H9 (cell line): ENCODE measurements around the gene SLCO3A1. TPM values are rescaled to one million over a fixed set of nuclear protein-coding genes. Genes with fewer than 3 reads are reported as not detected.

Experiments
- DNase-seq: peaks from one replicate; pipeline ENCODE4 v3.0.0-alpha.2; 2017
- H2AFZ ChIP-seq: one replicate; pipeline ENCODE4 v1.6.1; 2013; ENCODE audit warnings: mild to moderate bottlenecking, low read length, control low read depth, moderate library complexity
- H2AK5ac ChIP-seq: 2 replicates; pipeline ENCODE4 v1.6.1; 2013; ENCODE audit warnings: low read length, control low read depth, mixed read lengths; ENCODE audit not compliant: insufficient read length
- H2BK120ac ChIP-seq: one replicate; pipeline ENCODE4 v1.6.1; 2013; ENCODE audit warnings: low read depth, mild to moderate bottlenecking, low read length, control low read depth, inconsistent platforms; ENCODE audit not compliant: poor library complexity, severe bottlenecking
- H2BK12ac ChIP-seq: 2 replicates; pipeline ENCODE4 v1.6.1; 2013; ENCODE audit warnings: low read length, control low read depth, mixed read lengths, low read depth; ENCODE audit not compliant: insufficient read length
- H2BK15ac ChIP-seq: 2 replicates; pipeline ENCODE4 v1.6.1; 2013; ENCODE audit warnings: low read depth, low read length, control low read depth
- H2BK20ac ChIP-seq: one replicate; pipeline ENCODE4 v1.6.1; 2013; ENCODE audit warnings: low read depth, mild to moderate bottlenecking, low read length, control low read depth, inconsistent platforms; ENCODE audit not compliant: poor library complexity, severe bottlenecking
- H2BK5ac ChIP-seq: 2 replicates; pipeline ENCODE4 v1.6.1; 2013; ENCODE audit warnings: low read length, control low read depth, mixed read lengths; ENCODE audit not compliant: insufficient read length
- H3K14ac ChIP-seq: 2 replicates; pipeline ENCODE4 v1.6.1; 2013; ENCODE audit warnings: low read length, control low read depth; ENCODE audit not compliant: insufficient read depth
- H3K18ac ChIP-seq: 2 replicates; pipeline ENCODE4 v1.6.1; 2013; ENCODE audit warnings: low read depth, mild to moderate bottlenecking, mixed read lengths, low read length, control low read depth; ENCODE audit not compliant: insufficient read length
- H3K23ac ChIP-seq: 2 replicates; pipeline ENCODE4 v1.6.1; 2013; ENCODE audit warnings: low read length, control low read depth, mixed read lengths, low read depth; ENCODE audit not compliant: insufficient read length
- H3K23me2 ChIP-seq: 2 replicates; pipeline ENCODE4 v1.6.1; 2013; ENCODE audit warnings: low read depth, mild to moderate bottlenecking, mixed read lengths, low read length, control low read depth; ENCODE audit not compliant: insufficient read length, poor library complexity, severe bottlenecking
- H3K27ac ChIP-seq: 2 replicates; pipeline ENCODE4 v1.5.1; 2013; ENCODE audit warnings: low read length, control low read depth, mixed read lengths, low read depth; ENCODE audit not compliant: insufficient read length
- H3K27me3 ChIP-seq: 2 replicates; pipeline ENCODE4 v1.6.1; 2013; ENCODE audit warnings: low read length, control low read depth, inconsistent platforms; ENCODE audit not compliant: insufficient read depth
- H3K4ac ChIP-seq: 2 replicates; pipeline ENCODE4 v1.6.1; 2013; ENCODE audit warnings: low read depth, mild to moderate bottlenecking, control low read depth, inconsistent platforms, low read length, moderate library complexity
- H3K4me1 ChIP-seq: 2 replicates; pipeline ENCODE4 v1.6.1; 2013; ENCODE audit warnings: low read length, control low read depth, inconsistent platforms; ENCODE audit not compliant: insufficient read depth
- H3K4me2 ChIP-seq: 2 replicates; pipeline ENCODE4 v1.6.1; 2013; ENCODE audit warnings: low read length, control low read depth, mixed read lengths; ENCODE audit not compliant: insufficient read length, insufficient read depth
- H3K56ac ChIP-seq: 2 replicates; pipeline ENCODE4 v1.6.1; 2013; ENCODE audit warnings: low read depth, mild to moderate bottlenecking, mixed read lengths, low read length, control low read depth; ENCODE audit not compliant: insufficient read length
- H3K79me1 ChIP-seq: 2 replicates; pipeline ENCODE4 v1.6.1; 2013; ENCODE audit warnings: low read depth, mild to moderate bottlenecking, moderate library complexity, low read length, control low read depth, inconsistent platforms; ENCODE audit not compliant: insufficient read depth, poor library complexity, severe bottlenecking
- H3K79me2 ChIP-seq: 2 replicates; pipeline ENCODE4 v1.6.1; 2013; ENCODE audit warnings: low read length, control low read depth, inconsistent platforms; ENCODE audit not compliant: insufficient read depth
- H3K9ac ChIP-seq: 2 replicates; pipeline ENCODE4 v1.6.1; 2013; ENCODE audit warnings: low read length, control low read depth, mixed read lengths; ENCODE audit not compliant: insufficient read length; ENCODE audit errors: extremely low read depth
- H3K9me3 ChIP-seq: one replicate; pipeline ENCODE4 v1.6.1; 2013; ENCODE audit warnings: low read depth, low read length, inconsistent platforms; ENCODE audit not compliant: control insufficient read depth
- H3T11ph ChIP-seq: one replicate; pipeline ENCODE4 v1.6.1; 2013; ENCODE audit warnings: mild to moderate bottlenecking, low read length, control low read depth, inconsistent platforms
- H4K20me1 ChIP-seq: one replicate; pipeline ENCODE4 v1.6.1; 2013; ENCODE audit not compliant: control insufficient read depth, insufficient read length, insufficient read depth
- H4K5ac ChIP-seq: 2 replicates; pipeline ENCODE4 v1.6.1; 2013; ENCODE audit warnings: low read depth, mild to moderate bottlenecking, mixed read lengths, low read length, control low read depth; ENCODE audit not compliant: insufficient read length
- H4K8ac ChIP-seq: replicated peaks from 2 replicates; pipeline ENCODE4 v1.6.1; 2013; ENCODE audit warnings: low read length, control low read depth, mixed read lengths, low read depth; ENCODE audit not compliant: insufficient read length
- H4K91ac ChIP-seq: 2 replicates; pipeline ENCODE4 v1.6.1; 2013; ENCODE audit warnings: low read depth, mild to moderate bottlenecking, moderate library complexity, mixed read lengths, low read length, control low read depth; ENCODE audit not compliant: insufficient read length
- H3K27ac Mint-ChIP-seq, 3 experiments: 2 replicates in 2 of 3; 3 replicates in 1 of 3; pipeline ENCODE4 v1.8.0; 2020 to 2021; ENCODE audit warnings: mixed read lengths in 3 of 3, mild to moderate bottlenecking in 1 of 3, moderate library complexity in 1 of 3
- H3K27me3 Mint-ChIP-seq: 2 replicates; pipeline ENCODE4 v1.8.0; 2021; ENCODE audit warnings: low read depth, mild to moderate bottlenecking, moderate library complexity, mixed read lengths
- H3K36me3 Mint-ChIP-seq, 3 experiments: 2 replicates in 2 of 3; 3 replicates in 1 of 3; pipeline ENCODE4 v1.8.0; 2020 to 2021; ENCODE audit warnings: low read depth in 3 of 3, mixed read lengths in 3 of 3; ENCODE audit not compliant: insufficient read depth in 1 of 3
- H3K4me1 Mint-ChIP-seq, 2 experiments: 2 replicates each; pipeline ENCODE4 v1.8.0; 2020; ENCODE audit warnings: mixed read lengths in 2 of 2
- H3K4me3 Mint-ChIP-seq, 2 experiments: 2 replicates in 1 of 2; 3 replicates in 1 of 2; pipeline ENCODE4 v1.8.0; 2020 to 2021; ENCODE audit warnings: mild to moderate bottlenecking in 2 of 2, mixed read lengths in 2 of 2, moderate library complexity in 1 of 2
- H3K9me3 Mint-ChIP-seq, 2 experiments: 2 replicates in 1 of 2; 3 replicates in 1 of 2; pipeline ENCODE4 v1.8.0; 2020; ENCODE audit warnings: mild to moderate bottlenecking in 2 of 2, mixed read lengths in 2 of 2, moderate library complexity in 1 of 2
- CTCF ChIP-seq: fragments of 200-600 bp; sonication (generic); conservative IDR thresholded peaks from 3 replicates; pipeline ENCODE4 v1.8.0; 2021; ENCODE audit warnings: antibody characterized with exemption, mild to moderate bottlenecking
- WGBS: extraction: QIAGEN DNeasy Blood & Tissue Kit; methylation state at CpG from one replicate; pipeline ENCODE4 v1.1.7; 2013; ENCODE audit warnings: missing lambda C conversion rate, low lambda C conversion rate, mixed read lengths; ENCODE audit not compliant: insufficient read length; ENCODE audit errors: extremely low coverage; 5-methylcytosine and 5-hydroxymethylcytosine counted together
- total RNA-seq: library from RNA; stranded (reverse); gene quantifications from 2 replicates; pipeline ENCODE4 v1.2.1, GENCODE V29; 2021

SLCO3A1 gene
- total RNA-seq, 1 experiment from 2014 or later: 9.4 TPM

GRCh38 chr15:91896341-91897055 lies 43.0 kb downstream of the SLCO3A1 start:
- Histone ChIP-seq H2AK5ac (no peak overlapping the region), H2BK15ac (no peak overlapping the region), H3K14ac (no peak overlapping the region), H3K9me3 (no peaks in the 10 kb centered on the region), H2BK20ac (no peak overlapping the region), H4K20me1 (no peaks in the 10 kb centered on the region), H4K5ac (no peak overlapping the region), H2BK5ac (no peak overlapping the region), H4K8ac (no peak overlapping the region), H3K27ac (no peak overlapping the region), H3K4me1 (peaks cover 3% of the 10 kb centered on the region; the same call in 1 of the 2 replicates), H2BK12ac (no peak overlapping the region), H4K91ac (no peak overlapping the region), H2AFZ (no peak overlapping the region), H3K18ac (no peak overlapping the region), H2BK120ac (no peak overlapping the region), H3K23ac (no peak overlapping the region), H3K79me1 (no peaks in the 10 kb centered on the region), H3K56ac (no peak overlapping the region), H3K23me2 (no peaks in the 10 kb centered on the region), H3K27me3 (no peaks in the 10 kb centered on the region), H3T11ph (no peak overlapping the region), H3K4me2 (no peak overlapping the region), H3K9ac (no peak overlapping the region), H3K79me2 (no peaks in the 10 kb centered on the region), H3K4ac (no peak overlapping the region)
- peaks cover 0 to 2% (median 2%) of the 10 kb centered on the region in 3 experiments; a peak in 1 of 7 replicates for H3K36me3 Mint-ChIP-seq
- H3K4me3 Mint-ChIP-seq: no peak overlapping the region; a peak in 1 of 5 replicates
- H3K27me3 Mint-ChIP-seq: no peaks in the 10 kb centered on the region
- H3K27ac Mint-ChIP-seq: no peak overlapping the region; a peak in 1 of 7 replicates
- TF ChIP-seq CTCF: no peak
- DNase-seq: no peak
- no CpG with 5 or more reads among the region's 5 CpGs for WGBS
- H3K9me3 Mint-ChIP-seq: peaks cover 0 to under 1% of the 10 kb centered on the region in 2 experiments; a peak in 2 of 5 replicates
- H3K4me1 Mint-ChIP-seq: peaks cover 25 to 31% of the 10 kb centered on the region in 2 experiments
